K562 (cell line): ENCODE measurements around the gene PAFAH1B2. TPM values are rescaled to one million over a fixed set of nuclear protein-coding genes. Genes with fewer than 3 reads are reported as not detected.

Experiments
- ARID3A ChIP-seq: IDR thresholded peaks from 2 replicates; pipeline ENCODE4 v1.6.1; 2012; ENCODE audit warnings: low read depth, low read length, improper control_type of control experiment, borderline replicate concordance
- ATF7 ChIP-seq: fragments of 450-650 bp; IDR thresholded peaks from 2 replicates; pipeline ENCODE4 v1.7.1; 2014; ENCODE audit warnings: mild to moderate bottlenecking, moderate library complexity
- BCL6 ChIP-seq: fragments of 250-450 bp; sonication (Bioruptor Pico); IDR thresholded peaks from 2 replicates; pipeline ENCODE4 v1.4.0; 2020
- BHLHE40 ChIP-seq: IDR thresholded peaks from 2 replicates; pipeline ENCODE4 v1.6.1; 2011; ENCODE audit warnings: low read length, improper control_type of control experiment
- CBX2 ChIP-seq: fragments of 200-600 bp; sonication (generic); IDR thresholded peaks from one replicate; pipeline ENCODE4 v1.6.1; 2012; ENCODE audit warnings: mild to moderate bottlenecking, low read length, inconsistent platforms; ENCODE audit not compliant: insufficient read depth, poor library complexity, severe bottlenecking
- CHAMP1 ChIP-seq: fragments of 450-650 bp; IDR thresholded peaks from 2 replicates; pipeline ENCODE4 v1.6.1; 2016; ENCODE audit warnings: mild to moderate bottlenecking
- CREM ChIP-seq: IDR thresholded peaks from 2 replicates; pipeline ENCODE4 v1.6.1; 2014; ENCODE audit warnings: antibody characterized with exemption, low read depth
- GTF2E2 ChIP-seq: fragments of 200-800 bp; sonication (Bioruptor generic); IDR thresholded peaks from 2 replicates; pipeline ENCODE4 v1.6.1; 2016; ENCODE audit warnings: missing genetic modification characterization, missing compliant biosample characterization
- HCFC1 ChIP-seq: IDR thresholded peaks from 2 replicates; pipeline ENCODE4 v1.6.1; 2012; ENCODE audit warnings: low read depth, low read length, improper control_type of control experiment
- HDAC1 ChIP-seq, 2 experiments: fragments of 450-650 bp; IDR thresholded peaks; 2 replicates each; pipeline ENCODE4 v1.6.1; 2016 to 2017; ENCODE audit warnings: inconsistent platforms in 1 of 2, mild to moderate bottlenecking in 1 of 2, moderate library complexity in 1 of 2
- HES1 ChIP-seq: fragments of 450-650 bp; IDR thresholded peaks from 2 replicates; pipeline ENCODE4 v1.6.1; 2016; ENCODE audit warnings: low read depth, mild to moderate bottlenecking, moderate library complexity
- HNRNPL ChIP-seq: fragments of 200-400 bp; formaldehyde crosslinking; IDR thresholded peaks from 2 replicates; pipeline ENCODE4 v1.6.1; 2017; ENCODE audit warnings: low read depth, mild to moderate bottlenecking, low read length
- KLF16 ChIP-seq: IDR thresholded peaks from 2 replicates; pipeline ENCODE4 v1.6.1; 2016; ENCODE audit warnings: antibody characterized with exemption
- LEF1 ChIP-seq: fragments of 450-650 bp; IDR thresholded peaks from 2 replicates; pipeline ENCODE4 v1.6.1; 2016; ENCODE audit warnings: mild to moderate bottlenecking
- MAZ ChIP-seq, 2 experiments: fragments of 450-650 bp in 1 of 2; sonication (generic) in 1 of 2; formaldehyde crosslinking; IDR thresholded peaks in 1 of 2; conservative IDR thresholded peaks in 1 of 2; 2 replicates each; pipeline versions ENCODE4 v1.4.0 to v1.5.0; 2020; ENCODE audit warnings: mild to moderate bottlenecking in 1 of 2, missing genetic modification reagents in 1 of 2
- MEIS2 ChIP-seq: fragments of 450-650 bp; IDR thresholded peaks from 2 replicates; pipeline ENCODE4 v1.6.1; 2014; ENCODE audit warnings: mild to moderate bottlenecking; ENCODE audit not compliant: partially characterized antibody
- MNT ChIP-seq, 2 experiments: fragments of 450-650 bp; conservative IDR thresholded peaks; 2 replicates each; pipeline ENCODE4 v1.6.1; 2017; ENCODE audit warnings: mild to moderate bottlenecking in 2 of 2, moderate library complexity in 2 of 2
- NR2F6 ChIP-seq: fragments of 450-650 bp; formaldehyde crosslinking; IDR thresholded peaks from 2 replicates; pipeline ENCODE4 v1.4.0; 2020; ENCODE audit warnings: mild to moderate bottlenecking
- PHTF2 ChIP-seq: fragments of 250-450 bp; sonication (Bioruptor Pico); IDR thresholded peaks from 2 replicates; pipeline ENCODE4 v1.5.0; 2021; ENCODE audit warnings: mild to moderate bottlenecking
- SMARCA4 ChIP-seq: fragments of 450-650 bp; IDR thresholded peaks from 2 replicates; pipeline ENCODE4 v1.6.1; 2016
- STAT5A ChIP-seq: IDR thresholded peaks from 2 replicates; pipeline ENCODE4 v1.6.1; 2012; ENCODE audit warnings: low read length, inconsistent platforms, borderline replicate concordance
- TAL1 ChIP-seq: fragments of 450-650 bp; IDR thresholded peaks from 2 replicates; pipeline ENCODE4 v1.6.1; 2016; ENCODE audit warnings: mild to moderate bottlenecking
- TBP ChIP-seq: optimal IDR thresholded peaks from 2 replicates; pipeline ENCODE3; 2011; ENCODE audit warnings: low read depth, low read length, improper control_type of control experiment
- ZNF76 ChIP-seq: fragments of 250-450 bp; sonication (Bioruptor Pico); IDR thresholded peaks from 2 replicates; pipeline ENCODE4 v1.4.0; 2020; ENCODE audit warnings: mild to moderate bottlenecking, moderate library complexity, borderline replicate concordance
- polyA plus RNA-seq, 8 experiments: library from polyadenylated mRNA; depleted of rRNA in 4 of 8; stranded (reverse) in 5 of 8; unstranded in 3 of 8; fragments of >200 nt; fragmentation: Nextera tagmentation in 2 of 8; fragmentation: Illumina TruSeq in 1 of 8; extraction: Ambion mirVana in 2 of 8; extraction: Trizol in 1 of 8; gene quantifications; 2 replicates each; pipeline versions ENCODE4 v1.2.1 to v1.2.3, GENCODE V29; 2011 to 2014; ENCODE audit warnings: inconsistent platforms in 1 of 8, missing spikeins in 1 of 8
- total RNA-seq, 7 experiments: library from RNA; depleted of rRNA in 6 of 7; stranded (reverse); fragments of >200 nt in 6 of 7; fragmentation: Illumina TruSeq in 2 of 7; extraction: Trizol in 2 of 7; gene quantifications; 2 replicates each; pipeline versions ENCODE4 v1.2.1 to v1.2.3, GENCODE V29; 2011 to 2021; ENCODE audit warnings: low replicate concordance in 1 of 7

The PAFAH1B2 gene
- total and polyA plus RNA-seq, 9 of the 15 experiments (the other 6 are each of a cell fraction or from before 2014, with no cell fraction given), result 27.8 to 94.7 (median 64.9) TPM

GRCh38 chr11:117172724-117173421, 28.8 kb downstream of the PAFAH1B2 start (continued):
- peak; percentile 64; the same call in 1 of the 2 replicates for TF ChIP-seq GTF2E2 (tag)
- no peak for TF ChIP-seq KLF16
- peak; percentile 90; the same call in 1 of the 2 replicates for TF ChIP-seq BCL6 (CRISPR knock-in tag)
- TF ChIP-seq LEF1, result 0 out of 2 replicates have a peak, but pooled peaks have one; percentile 42
- no peak for TF ChIP-seq PHTF2 (CRISPR knock-in tag)
- TF ChIP-seq HNRNPL, result no peak
- TF ChIP-seq MEIS2, result peak; percentile 36
- TF ChIP-seq ARID3A, result 0 out of 2 replicates have a peak, but pooled peaks have one; percentile 13
- peak in 1 of 2 experiments; percentile 32; a peak in 1 of 4 replicates for TF ChIP-seq MAZ (CRISPR knock-in tag; conservative IDR thresholded peaks at IDR 0.05 in 1 of 2, IDR thresholded peaks at IDR 0.05 in 1 of 2)
- peak in 1 of 2 experiments; percentile 89; a peak in 2 of 4 replicates for TF ChIP-seq HDAC1 (IDR thresholded peaks at IDR 0.05)
- TF ChIP-seq BHLHE40, result peak; percentile 77
- TF ChIP-seq ATF7, result peak; percentile 74
- TF ChIP-seq STAT5A, result peak; percentile 63
- TF ChIP-seq HCFC1, result no peak
- TF ChIP-seq ZNF76 (CRISPR knock-in tag), result no peak
- TF ChIP-seq TBP, result peak; percentile 9
- no peak for TF ChIP-seq CBX2
- no peak; the same call in 1 of the 2 replicates for TF ChIP-seq SMARCA4
- TF ChIP-seq MNT (conservative IDR thresholded peaks at IDR 0.05), result peak; percentile 24 to 73; a peak in 3 of 4 replicates
- TF ChIP-seq CHAMP1, result no peak
- TF ChIP-seq CREM, result peak; percentile 4; the same call in 1 of the 2 replicates
- TF ChIP-seq NR2F6 (CRISPR knock-in tag), result no peak
- TF ChIP-seq TAL1, result 0 out of 2 replicates have a peak, but pooled peaks have one; percentile 21
- peak; percentile 61; the same call in 1 of the 2 replicates for TF ChIP-seq HES1
